ENCODE data around the gene ST3GAL6. TPM values are rescaled to one million over a fixed set of nuclear protein-coding genes. Genes with fewer than 3 reads are reported as not detected.

ST3GAL6 gene
- total RNA-seq, 1 experiment from 2014 or later, result 12.4 TPM

GRCh38 chr3:98776140-98776493 is 13.0 kb downstream of the ST3GAL6 start:
- DNase-seq (ENCODE audit: low read depth), result no peak

- no peak for DNase-seq (ENCODE audit: low read depth)
Measured at GRCh38 chr3:98777286-98777685, 14.1 kb downstream of the ST3GAL6 start.

GRCh38 chr3:98777801-98778220 is 14.7 kb downstream of the ST3GAL6 start:
- DNase-seq (ENCODE audit: low read depth), result peak; percentile 72

GRCh38 chr3:98778383-98778782 is 15.2 kb downstream of the ST3GAL6 start:
- DNase-seq (ENCODE audit: low read depth), result peak; percentile 80

GRCh38 chr3:98778852-98779413 is 15.8 kb downstream of the ST3GAL6 start:
- DNase-seq (ENCODE audit: low read depth), result peak; percentile 97

- DNase-seq (ENCODE audit: low read depth), result peak; percentile 62
Measured at GRCh38 chr3:98779541-98780335, 16.6 kb downstream of the ST3GAL6 start.

- DNase-seq (ENCODE audit: low read depth), result no peak
Measured at GRCh38 chr3:98780343-98780742, 17.2 kb downstream of the ST3GAL6 start.

- peak; percentile 18 for DNase-seq (ENCODE audit: low read depth)
Measured at GRCh38 chr3:98782824-98783500, 19.8 kb downstream of the ST3GAL6 start.

GRCh38 chr3:98784042-98784441 is 20.9 kb downstream of the ST3GAL6 start:
- DNase-seq (ENCODE audit: low read depth), result no peak

GRCh38 chr3:98784666-98785600 is 21.8 kb downstream of the ST3GAL6 start:
- peak; percentile 75 for DNase-seq (ENCODE audit: low read depth)

- DNase-seq (ENCODE audit: low read depth), result no peak
Measured at GRCh38 chr3:98786364-98787006, 23.3 kb downstream of the ST3GAL6 start.

GRCh38 chr3:98787181-98787580 is 24.0 kb downstream of the ST3GAL6 start:
- DNase-seq (ENCODE audit: low read depth), result no peak

- DNase-seq (ENCODE audit: low read depth), result no peak
Measured at GRCh38 chr3:98788651-98789050, 25.5 kb downstream of the ST3GAL6 start.

- DNase-seq (ENCODE audit: low read depth), result peak; percentile 49
Measured at GRCh38 chr3:98791341-98792325, 28.5 kb downstream of the ST3GAL6 start.

- no peak for DNase-seq (ENCODE audit: low read depth)
Measured at GRCh38 chr3:98793971-98794370, 30.8 kb downstream of the ST3GAL6 start.

- DNase-seq (ENCODE audit: low read depth), result no peak
Measured at GRCh38 chr3:98796334-98796733, 33.2 kb downstream of the ST3GAL6 start.

- DNase-seq (ENCODE audit: low read depth), result no peak
Measured at GRCh38 chr3:98797905-98798304, 34.8 kb downstream of the ST3GAL6 start.

- no peak for DNase-seq (ENCODE audit: low read depth)
Measured at GRCh38 chr3:98798820-98799219, 35.7 kb downstream of the ST3GAL6 start.

- DNase-seq (ENCODE audit: low read depth), result no peak
Measured at GRCh38 chr3:98799479-98799878, 36.3 kb downstream of the ST3GAL6 start.

- DNase-seq (ENCODE audit: low read depth), result no peak
Measured at GRCh38 chr3:98800401-98800800, 37.3 kb downstream of the ST3GAL6 start.

Data from HT1080 (cell line).